DOHH2 (cell line): ENCODE data around the gene THBS3.

Experiments
- H3F3A ChIP-seq: fragments of 200-600 bp; sonication (generic), shearing (Covaris generic); 2 replicates; pipeline ENCODE4 v1.6.0; 2016; ENCODE audit warnings: antibody characterized with exemption, mild to moderate bottlenecking; ENCODE audit not compliant: control insufficient read depth, insufficient read depth
- H3K27ac ChIP-seq: fragments of 200-600 bp; sonication (generic); 2 replicates; pipeline ENCODE4 v1.5.1; 2014; ENCODE audit warnings: low read depth, mild to moderate bottlenecking, low read length, moderate library complexity
- H3K27me3 ChIP-seq: fragments of 200-600 bp; sonication (generic); 2 replicates; pipeline ENCODE4 v1.6.1; 2014; ENCODE audit warnings: mild to moderate bottlenecking, low read length, mixed read lengths; ENCODE audit not compliant: control insufficient read depth
- H3K36me3 ChIP-seq: fragments of 200-600 bp; sonication (generic); 2 replicates; pipeline ENCODE4 v1.6.1; 2014; ENCODE audit warnings: mild to moderate bottlenecking, low read length, moderate library complexity, mixed read lengths; ENCODE audit not compliant: control insufficient read depth
- H3K4me1 ChIP-seq: fragments of 200-600 bp; sonication (generic); 2 replicates; pipeline ENCODE4 v1.6.1; 2014; ENCODE audit warnings: mild to moderate bottlenecking, low read length, mixed read lengths; ENCODE audit not compliant: control insufficient read depth
- H3K4me2 ChIP-seq: fragments of 200-600 bp; sonication (generic); 2 replicates; pipeline ENCODE4 v1.6.0; 2014; ENCODE audit warnings: mild to moderate bottlenecking, low read length, moderate library complexity
- H3K4me3 ChIP-seq: fragments of 200-600 bp; sonication (generic); 2 replicates; pipeline ENCODE4 v1.5.1; 2014; ENCODE audit warnings: mild to moderate bottlenecking, low read length, mixed read lengths
- H3K79me2 ChIP-seq: fragments of 200-600 bp; sonication (generic); 2 replicates; pipeline ENCODE4 v1.6.1; 2014; ENCODE audit warnings: mild to moderate bottlenecking, low read length, mixed read lengths; ENCODE audit not compliant: control insufficient read depth
- H3K9me2 ChIP-seq: fragments of 200-600 bp; sonication (generic); replicated peaks from 2 replicates; pipeline ENCODE4 v1.6.1; 2014; ENCODE audit warnings: mild to moderate bottlenecking, low read length, mixed read lengths; ENCODE audit not compliant: control insufficient read depth
- H3K9me3 ChIP-seq: fragments of 200-600 bp; sonication (generic); 2 replicates; pipeline ENCODE4 v1.6.1; 2014; ENCODE audit warnings: antibody characterized with exemption, low read length, mixed read lengths; ENCODE audit not compliant: control insufficient read depth, insufficient read depth
- H4K20me1 ChIP-seq: fragments of 200-600 bp; sonication (generic); 2 replicates; pipeline ENCODE4 v1.6.0; 2014; ENCODE audit warnings: low read depth, mild to moderate bottlenecking, antibody characterized with exemption, low read length, moderate library complexity; ENCODE audit not compliant: control insufficient read depth, insufficient read depth
- CTCF ChIP-seq: fragments of 200-600 bp; sonication (generic); IDR thresholded peaks from one replicate; pipeline ENCODE4 v1.5.1; 2014; ENCODE audit warnings: antibody characterized with exemption, mild to moderate bottlenecking, low read depth, low read length; ENCODE audit not compliant: poor library complexity, severe bottlenecking
- EZH2phosphoT487 ChIP-seq: fragments of 200-600 bp; sonication (generic); IDR thresholded peaks from 2 replicates; pipeline ENCODE4 v1.6.1; 2017; ENCODE audit warnings: borderline replicate concordance, mild to moderate bottlenecking, antibody characterized with exemption, low read length, moderate library complexity, mixed read lengths

Gene THBS3

GRCh38 chr1:155244368-155245162, 36.9 kb upstream of the THBS3 start:
- Histone ChIP-seq H3K4me3 (peak overlapping the region; percentile 84), H3F3A (0 out of 2 replicates have a peak, but pooled peaks cover 5% of the 10 kb centered on the region), H3K79me2 (peaks cover 26% of the 10 kb centered on the region), H4K20me1 (no peaks in the 10 kb centered on the region), H3K4me2 (peak overlapping the region; percentile 97), H3K9me3 (no peaks in the 10 kb centered on the region), H3K27me3 (no peaks in the 10 kb centered on the region), H3K9me2 (no peaks in the 10 kb centered on the region), H3K27ac (peak overlapping the region; percentile 71), H3K36me3 (peaks cover 14% of the 10 kb centered on the region), H3K4me1 (peaks cover 37% of the 10 kb centered on the region)
- TF ChIP-seq EZH2phosphoT487 (no peak), CTCF (peak; percentile 34)

GRCh38 chr1:155242805-155243358, 35.2 kb upstream of the THBS3 start:
- Histone ChIP-seq H3K27ac (peak overlapping the region; percentile 71), H3K4me1 (peaks cover 37% of the 10 kb centered on the region), H3K79me2 (peaks cover 26% of the 10 kb centered on the region), H3K9me3 (no peaks in the 10 kb centered on the region), H3K36me3 (peaks cover 11% of the 10 kb centered on the region), H3K27me3 (no peaks in the 10 kb centered on the region), H3K9me2 (no peaks in the 10 kb centered on the region), H3K4me2 (peak overlapping the region; percentile 72), H3F3A (0 out of 2 replicates have a peak, but pooled peaks cover 5% of the 10 kb centered on the region), H3K4me3 (peak overlapping the region; percentile 84), H4K20me1 (no peaks in the 10 kb centered on the region)
- TF ChIP-seq EZH2phosphoT487 = no peak
- no peak for TF ChIP-seq CTCF

- H3K27me3 ChIP-seq = no peaks in the 10 kb centered on the region
- H3K4me1 ChIP-seq = peaks cover 37% of the 10 kb centered on the region
- no peaks in the 10 kb centered on the region for H4K20me1 ChIP-seq
- peak overlapping the region; percentile 79 for H3K4me2 ChIP-seq
- 0 out of 2 replicates have a peak, but pooled peaks cover 5% of the 10 kb centered on the region for H3F3A ChIP-seq
- H3K4me3 ChIP-seq = peak overlapping the region; percentile 73
- peaks cover 14% of the 10 kb centered on the region for H3K36me3 ChIP-seq
- TF ChIP-seq CTCF (no peak), EZH2phosphoT487 (no peak)
- H3K27ac ChIP-seq = peak overlapping the region; percentile 14; the same call in 1 of the 2 replicates
- peaks cover 26% of the 10 kb centered on the region for H3K79me2 ChIP-seq
- H3K9me2 ChIP-seq = no peaks in the 10 kb centered on the region
- H3K9me3 ChIP-seq = no peaks in the 10 kb centered on the region
Measured at GRCh38 chr1:155241841-155242264, 34.2 kb upstream of the THBS3 start.
